ENCODE results near the gene HFM1.

- TF ChIP-seq CTCF (IDR thresholded peaks at IDR 0.05; ENCODE audit: low read depth, low read length): no peak
- TF ChIP-seq POLR2A (IDR thresholded peaks at IDR 0.05; ENCODE audit: extremely low read depth, insufficient read length): no peak
Observed at GRCh38 chr1:91428182-91428798, 23.7 kb upstream of the HFM1 start.
